ENCODE measurements around the gene KDM4C. TPM values are rescaled to one million over a fixed set of nuclear protein-coding genes. Genes with fewer than 3 reads are reported as not detected.

The KDM4C gene
- polyA plus RNA-seq, 2 of the 4 experiments (the other 2 are of a cell fraction) = 9.6 to 15.6 TPM

DNA sequence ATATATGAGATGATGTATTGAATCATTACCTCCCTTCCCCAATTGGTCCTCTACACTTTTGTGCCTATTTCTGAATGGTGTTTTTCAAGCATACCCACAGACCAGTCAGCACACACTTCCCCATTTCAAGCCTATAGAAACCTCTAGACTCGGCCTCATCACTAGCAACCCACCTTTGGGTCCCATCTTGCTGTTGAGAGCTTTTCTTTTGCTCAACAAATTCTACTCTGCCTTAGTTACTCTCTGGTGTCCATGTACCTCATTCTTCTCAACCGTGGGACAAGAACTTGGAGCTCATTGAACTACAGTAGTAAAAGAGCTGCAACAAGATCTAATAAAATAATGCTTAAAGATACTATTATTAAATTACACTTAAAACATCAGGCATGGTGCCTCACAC, 49.0 kb upstream of the KDM4C start:
- CTCF ChIA-PET = interaction anchor here (0.6 to 0.7 kb wide), 2 partner anchors 131 to 411 kb away, joined by 3 to 4 read pairs; no protein-coding TSS in a partner anchor
- ATAC-seq = no peak
- no peak overlapping the region for H3K4me2 ChIP-seq
- POLR2A ChIA-PET = interaction anchor here (0.7 to 1.5 kb wide), 2 partner anchors 27 to 280 kb away, joined by 3 to 8 read pairs; no protein-coding TSS in a partner anchor
- no peak for DNase-seq (ENCODE audit: low read depth in 1 of 2, low spot score in 1 of 2)
- no peak for FAIRE-seq
- no peaks in the 10 kb centered on the region for H3K4me1 ChIP-seq
- 48% methylated on average over 2 of the region's 2 CpGs for WGBS (ENCODE audit: missing lambda C conversion rate)
- TF ChIP-seq, protein P1, sequence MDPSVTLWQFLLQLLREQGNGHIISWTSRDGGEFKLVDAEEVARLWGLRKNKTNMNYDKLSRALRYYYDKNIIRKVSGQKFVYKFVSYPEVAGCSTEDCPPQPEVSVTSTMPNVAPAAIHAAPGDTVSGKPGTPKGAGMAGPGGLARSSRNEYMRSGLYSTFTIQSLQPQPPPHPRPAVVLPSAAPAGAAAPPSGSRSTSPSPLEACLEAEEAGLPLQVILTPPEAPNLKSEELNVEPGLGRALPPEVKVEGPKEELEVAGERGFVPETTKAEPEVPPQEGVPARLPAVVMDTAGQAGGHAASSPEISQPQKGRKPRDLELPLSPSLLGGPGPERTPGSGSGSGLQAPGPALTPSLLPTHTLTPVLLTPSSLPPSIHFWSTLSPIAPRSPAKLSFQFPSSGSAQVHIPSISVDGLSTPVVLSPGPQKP (IDR thresholded peaks at IDR 0.05; ENCODE audit: low read depth, low read length) = no peak
- TF ChIP-seq SREBF2 (IDR thresholded peaks at IDR 0.05) (no peak), JUN (IDR thresholded peaks at IDR 0.05) (no peak), RARB (CRISPR knock-in tag; IDR thresholded peaks at IDR 0.05) (no peak), RFX5 (IDR thresholded peaks at IDR 0.05) (no peak), RCOR1 (IDR thresholded peaks at IDR 0.05; ENCODE audit: low read depth, low read length) (no peak), HOXB13 (CRISPR knock-in tag; IDR thresholded peaks at IDR 0.05; ENCODE audit: low read depth) (no peak), HEYL (CRISPR knock-in tag; IDR thresholded peaks at IDR 0.05) (no peak), NFE2L2 (conservative IDR thresholded peaks at IDR 0.05; ENCODE audit: low read length) (no peak), POLR2A (IDR thresholded peaks at IDR 0.05; ENCODE audit: low read length) (no peak), CTCF (IDR thresholded peaks at IDR 0.05) (no peak), TP53 (CRISPR knock-in tag; IDR thresholded peaks at IDR 0.05) (no peak)
- TF ChIP-seq, protein P2, sequence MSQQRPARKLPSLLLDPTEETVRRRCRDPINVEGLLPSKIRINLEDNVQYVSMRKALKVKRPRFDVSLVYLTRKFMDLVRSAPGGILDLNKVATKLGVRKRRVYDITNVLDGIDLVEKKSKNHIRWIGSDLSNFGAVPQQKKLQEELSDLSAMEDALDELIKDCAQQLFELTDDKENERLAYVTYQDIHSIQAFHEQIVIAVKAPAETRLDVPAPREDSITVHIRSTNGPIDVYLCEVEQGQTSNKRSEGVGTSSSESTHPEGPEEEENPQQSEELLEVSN (IDR thresholded peaks at IDR 0.05; ENCODE audit: borderline replicate concordance, low read depth) = no peak
- TF ChIP-seq, protein P3, sequence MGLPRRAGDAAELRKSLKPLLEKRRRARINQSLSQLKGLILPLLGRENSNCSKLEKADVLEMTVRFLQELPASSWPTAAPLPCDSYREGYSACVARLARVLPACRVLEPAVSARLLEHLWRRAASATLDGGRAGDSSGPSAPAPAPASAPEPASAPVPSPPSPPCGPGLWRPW (IDR thresholded peaks at IDR 0.05) = no peak
- H3K4me3 ChIP-seq = no peak overlapping the region
- H3K27ac ChIP-seq = no peak overlapping the region
- H3K9me3 ChIP-seq = no peaks in the 10 kb centered on the region

GRCh38 chr9:6711403-6711802, 46.4 kb upstream of the KDM4C start:
- H3K27ac ChIP-seq = no peak overlapping the region
- CTCF ChIA-PET = interaction anchor here (1.4 kb wide), 1 partner anchor 86 kb away, joined by 3 read pairs; no protein-coding TSS in a partner anchor
- DNase-seq (ENCODE audit: low read depth in 1 of 2, low spot score in 1 of 2) (no peak), FAIRE-seq (no peak), ATAC-seq (no peak)
- H3K4me2 ChIP-seq = no peak overlapping the region
- 60% methylated on average over 3 of the region's 3 CpGs for WGBS (ENCODE audit: missing lambda C conversion rate)
- H3K4me3 ChIP-seq = no peak overlapping the region
- no peaks in the 10 kb centered on the region for H3K9me3 ChIP-seq
- 0 out of 3 replicates have a peak, but pooled peaks cover 3% of the 10 kb centered on the region for H3K4me1 ChIP-seq
- POLR2A ChIA-PET = no interaction called here
- TF ChIP-seq MAFK (IDR thresholded peaks at IDR 0.05; ENCODE audit: partially characterized antibody) (peak; percentile 79), MAX (IDR thresholded peaks at IDR 0.05) (no peak)

DNA sequence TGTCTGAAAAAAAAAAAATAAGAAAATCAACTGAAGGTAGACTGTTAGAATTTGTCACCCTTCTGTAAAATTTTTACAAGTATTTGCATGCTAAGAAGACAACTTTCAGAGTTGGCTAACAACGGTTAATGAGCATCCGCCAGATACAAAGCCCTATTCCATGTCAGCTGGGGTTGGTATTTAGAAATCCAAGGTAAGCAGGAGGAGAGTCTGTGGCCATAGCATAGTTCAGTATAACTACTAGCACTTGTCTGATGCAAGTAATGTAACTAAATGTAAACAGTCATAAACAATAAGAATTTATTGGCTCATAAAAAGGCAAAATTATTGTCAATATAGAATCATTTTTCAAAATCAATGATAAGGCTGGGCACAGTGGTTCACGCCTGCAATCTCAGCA, 45.7 kb upstream of the KDM4C start:
- WGBS (ENCODE audit: missing lambda C conversion rate) = 81% methylated on average over 3 of the region's 3 CpGs
- POLR2A ChIA-PET = no interaction called here
- Histone ChIP-seq H3K4me1 (0 out of 3 replicates have a peak, but pooled peaks cover 3% of the 10 kb centered on the region), H3K9me3 (no peaks in the 10 kb centered on the region), H3K4me3 (no peak overlapping the region), H3K4me2 (no peak overlapping the region), H3K27ac (no peak overlapping the region)
- DNase-seq (ENCODE audit: low read depth in 1 of 2, low spot score in 1 of 2) (no peak), ATAC-seq (no peak), FAIRE-seq (no peak)
- no peak for TF ChIP-seq TFCP2L1 (CRISPR knock-in tag; IDR thresholded peaks at IDR 0.05)
- TF ChIP-seq EHF (CRISPR knock-in tag; IDR thresholded peaks at IDR 0.05) = no peak
- TF ChIP-seq MAZ (IDR thresholded peaks at IDR 0.05; ENCODE audit: borderline replicate concordance, low read depth, low read length) = no peak
- TF ChIP-seq, protein P4, sequence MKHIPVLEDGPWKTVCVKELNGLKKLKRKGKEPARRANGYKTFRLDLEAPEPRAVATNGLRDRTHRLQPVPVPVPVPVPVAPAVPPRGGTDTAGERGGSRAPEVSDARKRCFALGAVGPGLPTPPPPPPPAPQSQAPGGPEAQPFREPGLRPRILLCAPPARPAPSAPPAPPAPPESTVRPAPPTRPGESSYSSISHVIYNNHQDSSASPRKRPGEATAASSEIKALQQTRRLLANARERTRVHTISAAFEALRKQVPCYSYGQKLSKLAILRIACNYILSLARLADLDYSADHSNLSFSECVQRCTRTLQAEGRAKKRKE (CRISPR knock-in tag; IDR thresholded peaks at IDR 0.05; ENCODE audit: low read depth) = no peak
- no peak for TF ChIP-seq ZC3H11A (IDR thresholded peaks at IDR 0.05)
- TF ChIP-seq, protein P2 (IDR thresholded peaks at IDR 0.05; ENCODE audit: borderline replicate concordance, low read depth) = no peak
- no peak for TF ChIP-seq HOXB13 (CRISPR knock-in tag; IDR thresholded peaks at IDR 0.05; ENCODE audit: low read depth)
- TF ChIP-seq RFX5 (IDR thresholded peaks at IDR 0.05) = no peak
- CTCF ChIA-PET = interaction anchor here (1.4 kb wide), 1 partner anchor 87 kb away, joined by 3 read pairs; no protein-coding TSS in a partner anchor

All from A549 (cell line).